ENCODE data around the gene SDK1. TPM values are rescaled to one million over a fixed set of nuclear protein-coding genes. Genes with fewer than 3 reads are reported as not detected.

The SDK1 gene
- total RNA-seq, 1 donor from 2014 or later, result 7.5 TPM

- no peak for DNase-seq
Measured at GRCh38 chr7:3987426-3987927, 686.4 kb downstream of the SDK1 start.

GRCh38 chr7:3989723-3990122 lies 688.7 kb downstream of the SDK1 start:
- no peak for DNase-seq

- DNase-seq, result no peak
Measured at GRCh38 chr7:3991731-3992231, 690.7 kb downstream of the SDK1 start.

GRCh38 chr7:3992841-3993240 lies 691.8 kb downstream of the SDK1 start:
- no peak for DNase-seq

- DNase-seq, result no peak
Measured at GRCh38 chr7:3994764-3995163, 693.7 kb downstream of the SDK1 start.

GRCh38 chr7:3995187-3995586 lies 694.1 kb downstream of the SDK1 start:
- no peak for DNase-seq

GRCh38 chr7:3998060-3998459 lies 697.0 kb downstream of the SDK1 start:
- no peak for DNase-seq

- DNase-seq, result no peak
Measured at GRCh38 chr7:4000139-4000538, 699.1 kb downstream of the SDK1 start.

- DNase-seq, result no peak
Measured at GRCh38 chr7:4000934-4001333, 699.9 kb downstream of the SDK1 start.

GRCh38 chr7:4001742-4002141 lies 700.7 kb downstream of the SDK1 start:
- no peak for DNase-seq

GRCh38 chr7:4003503-4003902 lies 702.5 kb downstream of the SDK1 start:
- DNase-seq, result no peak

- DNase-seq, result no peak
Measured at GRCh38 chr7:4006687-4007086, 705.6 kb downstream of the SDK1 start.

- DNase-seq, result no peak
Measured at GRCh38 chr7:4009211-4010060, 708.4 kb downstream of the SDK1 start.

- DNase-seq, result peak; percentile 67
Measured at GRCh38 chr7:4010061-4010605, 709.1 kb downstream of the SDK1 start.

GRCh38 chr7:4010923-4011656 lies 710.0 kb downstream of the SDK1 start:
- DNase-seq, result no peak

GRCh38 chr7:4013793-4014192 lies 712.7 kb downstream of the SDK1 start:
- DNase-seq, result no peak

- DNase-seq, result no peak
Measured at GRCh38 chr7:4014346-4015050, 713.4 kb downstream of the SDK1 start.

- no peak for DNase-seq
Measured at GRCh38 chr7:4015371-4015770, 714.3 kb downstream of the SDK1 start.

- DNase-seq, result no peak
Measured at GRCh38 chr7:4015996-4016395, 714.9 kb downstream of the SDK1 start.

- no peak for DNase-seq
Measured at GRCh38 chr7:4017081-4017480, 716.0 kb downstream of the SDK1 start.

- no peak for DNase-seq
Measured at GRCh38 chr7:4017785-4018184, 716.7 kb downstream of the SDK1 start.

GRCh38 chr7:4018601-4019316 lies 717.7 kb downstream of the SDK1 start:
- DNase-seq, result no peak
